ENCODE results near the gene PIGN. TPM values are rescaled to one million over a fixed set of nuclear protein-coding genes. Genes with fewer than 3 reads are reported as not detected.

Gene PIGN
- total RNA-seq, 1 experiment from 2014 or later = 30.9 TPM

GRCh38 chr18:62179213-62179612, 7.6 kb downstream of the PIGN start:
- Histone ChIP-seq H2BK5ac (ENCODE audit: insufficient read length, low read length) (no peak overlapping the region), H3K18ac (ENCODE audit: insufficient read length, low read depth, low read length) (no peak overlapping the region), H3K14ac (ENCODE audit: insufficient read depth, low read length) (no peak overlapping the region), H3K4me1 (ENCODE audit: insufficient read depth, low read length) (no peaks in the 10 kb centered on the region), H2AFZ (ENCODE audit: low read length) (no peak overlapping the region), H2AK5ac (ENCODE audit: insufficient read length, low read length) (no peak overlapping the region), H2BK20ac (ENCODE audit: low read depth, low read length, poor library complexity, severe bottlenecking) (no peak overlapping the region), H4K8ac (replicated peaks; ENCODE audit: insufficient read length, low read depth, low read length) (no peak overlapping the region), H3K4me2 (ENCODE audit: insufficient read depth, insufficient read length, low read length) (no peak overlapping the region), H3K9ac (ENCODE audit: extremely low read depth, insufficient read length, low read length) (no peak overlapping the region), H3K27me3 (ENCODE audit: insufficient read depth, low read length) (no peaks in the 10 kb centered on the region), H3K56ac (ENCODE audit: insufficient read length, low read depth, low read length) (no peak overlapping the region), H3K23me2 (ENCODE audit: insufficient read length, low read depth, low read length, poor library complexity, severe bottlenecking) (no peaks in the 10 kb centered on the region), H3K4ac (ENCODE audit: low read depth, low read length) (no peak overlapping the region), H3K79me1 (ENCODE audit: insufficient read depth, low read depth, low read length, poor library complexity, severe bottlenecking) (no peaks in the 10 kb centered on the region), H4K20me1 (ENCODE audit: control insufficient read depth, insufficient read depth, insufficient read length) (no peaks in the 10 kb centered on the region), H3K9me3 (ENCODE audit: control insufficient read depth, low read depth, low read length) (no peaks in the 10 kb centered on the region), H3K79me2 (ENCODE audit: insufficient read depth, low read length) (no peaks in the 10 kb centered on the region), H2BK15ac (ENCODE audit: low read depth, low read length) (no peak overlapping the region), H4K91ac (ENCODE audit: insufficient read length, low read depth, low read length) (no peak overlapping the region), H2BK12ac (ENCODE audit: insufficient read length, low read depth, low read length) (no peak overlapping the region), H3K27ac (ENCODE audit: insufficient read length, low read depth, low read length) (no peak overlapping the region), H3K23ac (ENCODE audit: insufficient read length, low read depth, low read length) (no peak overlapping the region), H4K5ac (ENCODE audit: insufficient read length, low read depth, low read length) (no peak overlapping the region), H3T11ph (ENCODE audit: low read length) (no peak overlapping the region), H2BK120ac (ENCODE audit: low read depth, low read length, poor library complexity, severe bottlenecking) (no peak overlapping the region)
- Mint-ChIP-seq H3K27me3 (ENCODE audit: low read depth) (no peaks in the 10 kb centered on the region), H3K4me3 (no peak overlapping the region), H3K27ac (no peak overlapping the region), H3K4me1 (peaks cover 3% of the 10 kb centered on the region in 2 experiments; a peak in 1 of 4 replicates), H3K9me3 (no peaks in the 10 kb centered on the region), H3K36me3 (ENCODE audit: insufficient read depth in 1 of 3, low read depth in 3 of 3) (no peaks in the 10 kb centered on the region)
- TF ChIP-seq CTCF (conservative IDR thresholded peaks at IDR 0.05) = no peak
- WGBS (ENCODE audit: extremely low coverage, insufficient read length, low lambda C conversion rate) = no CpG with 5 or more reads among the region's 4 CpGs
- DNase-seq = no peak

Measured in H9 (cell line).